ENCODE data around the gene PCAT6. TPM values are rescaled to one million over a fixed set of nuclear protein-coding genes. Genes with fewer than 3 reads are reported as not detected.
A peak's percentile ranks its signal among the peaks of the same experiment; 100 is the strongest.

The PCAT6 gene
- total and polyA plus RNA-seq, 3 donors from 2014 or later: 11.5 to 80.5 (median 29.4) TPM

GRCh38 chr1:202804126-202804525 is 6.6 kb upstream of the PCAT6 start:
- no peaks in the 10 kb centered on the region for H3K9me3 ChIP-seq
- no peak for TF ChIP-seq POLR2A (IDR thresholded peaks at IDR 0.05)
- no peak for TF ChIP-seq CTCF (IDR thresholded peaks at IDR 0.05)
- H3K4me3 ChIP-seq: no peak overlapping the region
- DNase-seq: no peak
- H3K4me1 ChIP-seq: peaks cover 28% of the 10 kb centered on the region
- 42 to 46% methylated on average over 4 of the region's 4 CpGs for WGBS, 2 donors
- H3K27me3 ChIP-seq: no peaks in the 10 kb centered on the region
- no peaks in the 10 kb centered on the region for H3K36me3 ChIP-seq (ENCODE audit: low read depth, missing control alignments)
- peak overlapping the region in 1 of 2 donors; percentile 39 for H3K27ac ChIP-seq
- intact Hi-C loops (cut with DNase I; ENCODE audit: low total_unique reads): no loop called here

GRCh38 chr1:202805886-202806844 is 4.6 kb upstream of the PCAT6 start:
- TF ChIP-seq CTCF (IDR thresholded peaks at IDR 0.05): no peak
- TF ChIP-seq POLR2A (IDR thresholded peaks at IDR 0.05): no peak
- no peak for DNase-seq
- H3K9me3 ChIP-seq: no peaks in the 10 kb centered on the region
- peak overlapping the region; percentile 96 to 100 for H3K4me3 ChIP-seq
- 15 to 16% methylated on average over 7 of the region's 7 CpGs for WGBS, 2 donors
- intact Hi-C loops (cut with DNase I; ENCODE audit: low total_unique reads): no loop called here
- H3K4me1 ChIP-seq: peaks cover 34% of the 10 kb centered on the region
- no peaks in the 10 kb centered on the region for H3K36me3 ChIP-seq (ENCODE audit: low read depth, missing control alignments)
- no peaks in the 10 kb centered on the region for H3K27me3 ChIP-seq
- peak overlapping the region; percentile 91 to 95 for H3K27ac ChIP-seq

DNA sequence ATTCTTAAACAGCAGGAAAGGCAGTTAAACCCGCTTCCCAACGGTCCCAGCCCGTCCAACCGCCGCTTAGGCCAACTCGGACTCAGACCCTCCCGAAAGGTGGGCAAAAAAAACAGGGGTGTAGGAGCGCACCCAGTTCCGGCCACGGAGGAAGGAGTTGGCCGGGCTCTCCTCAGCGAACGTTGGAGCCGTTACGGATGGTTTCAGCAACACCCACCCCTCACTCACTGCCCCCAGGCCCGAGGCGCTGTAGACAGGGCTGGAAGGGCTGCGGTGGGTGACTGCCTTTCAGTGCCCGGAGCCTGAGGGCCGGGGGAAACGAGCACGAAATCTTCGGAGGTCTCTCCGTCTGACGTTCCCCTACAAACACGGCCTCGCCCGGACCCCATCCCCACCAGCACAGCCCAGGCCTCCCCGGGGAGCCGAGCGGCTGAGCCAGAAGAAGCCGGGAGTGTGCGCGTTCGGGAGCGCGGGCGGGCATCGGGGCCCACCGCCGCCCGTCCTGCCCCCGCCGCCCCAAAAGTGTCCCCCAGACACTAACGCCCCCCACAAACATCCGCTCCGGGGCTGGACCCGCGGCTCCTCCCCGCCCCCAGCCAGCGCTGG is 3.8 kb upstream of the PCAT6 start:
- peak overlapping the region; percentile 91 to 95 for H3K27ac ChIP-seq
- H3K4me3 ChIP-seq: peak overlapping the region; percentile 96 to 100
- peak; percentile 60 for DNase-seq
- H3K27me3 ChIP-seq: no peaks in the 10 kb centered on the region
- intact Hi-C loops (cut with DNase I; ENCODE audit: low total_unique reads): no loop called here
- 1 to 2% methylated on average over 21 to 44 of the region's 51 CpGs for WGBS, 2 donors
- peaks cover 34% of the 10 kb centered on the region for H3K4me1 ChIP-seq
- no peaks in the 10 kb centered on the region for H3K36me3 ChIP-seq (ENCODE audit: low read depth, missing control alignments)
- no peaks in the 10 kb centered on the region for H3K9me3 ChIP-seq
- TF ChIP-seq POLR2A (IDR thresholded peaks at IDR 0.05): no peak
- TF ChIP-seq CTCF (IDR thresholded peaks at IDR 0.05): no peak

DNA sequence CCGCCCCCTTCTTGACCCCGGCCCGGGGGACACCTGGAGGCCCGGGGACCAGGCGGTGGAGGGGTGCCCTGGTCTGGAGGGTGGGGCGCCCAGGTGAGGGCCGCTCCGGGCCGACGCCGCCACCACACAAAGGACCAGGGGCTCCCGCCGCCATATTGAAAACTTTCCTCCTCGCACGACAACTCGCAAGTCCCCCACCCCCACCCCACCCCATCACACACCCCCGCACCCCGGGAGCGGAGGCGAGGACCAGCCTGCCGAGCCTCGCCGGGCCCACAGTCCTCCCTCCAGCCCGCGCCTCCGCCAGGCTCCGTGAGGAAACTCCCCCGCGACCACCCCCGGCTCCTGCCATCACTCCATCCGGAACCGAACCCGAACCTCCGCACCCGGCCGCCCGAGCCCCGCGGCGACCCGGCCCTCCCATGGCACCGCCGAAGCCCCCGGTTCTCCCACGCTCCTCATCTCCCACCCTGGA is 3.3 kb upstream of the PCAT6 start:
- peak; percentile 66 for DNase-seq
- no peaks in the 10 kb centered on the region for H3K9me3 ChIP-seq
- peak overlapping the region; percentile 96 to 100 for H3K4me3 ChIP-seq
- no peaks in the 10 kb centered on the region for H3K36me3 ChIP-seq (ENCODE audit: low read depth, missing control alignments)
- intact Hi-C loops (cut with DNase I; ENCODE audit: low total_unique reads): no loop called here
- H3K4me1 ChIP-seq: peaks cover 34% of the 10 kb centered on the region
- H3K27ac ChIP-seq: peak overlapping the region; percentile 91 to 95
- WGBS, 2 donors: 0 to 1% methylated on average over 7 to 35 of the region's 45 CpGs
- TF ChIP-seq CTCF (IDR thresholded peaks at IDR 0.05): no peak
- TF ChIP-seq POLR2A (IDR thresholded peaks at IDR 0.05): no peak
- H3K27me3 ChIP-seq: no peaks in the 10 kb centered on the region

All from testis (tissue), 3 donors.